Measurements from ENCODE around the gene ASB3. TPM values are rescaled to one million over a fixed set of nuclear protein-coding genes. Genes with fewer than 3 reads are reported as not detected.
A peak's percentile ranks its signal among the peaks of the same experiment; 100 is the strongest.

ASB3 gene
- total and polyA plus RNA-seq, 9 of the 15 experiments (the other 6 are each of a cell fraction or from before 2014, with no cell fraction given): 13.6 to 35.3 (median 18.7) TPM

- TF ChIP-seq CGGBP1 (CRISPR knock-in tag; IDR thresholded peaks at IDR 0.05) (no peak), CBX3 (IDR thresholded peaks at IDR 0.05; ENCODE audit: borderline replicate concordance in 1 of 2, low read length in 2 of 2) (no peak), ZNF124 (CRISPR knock-in tag; IDR thresholded peaks at IDR 0.05) (no peak), EP300 (IDR thresholded peaks at IDR 0.05; ENCODE audit: low read length) (no peak), SNIP1 (IDR thresholded peaks at IDR 0.05; ENCODE audit: low read depth) (no peak), ELF4 (CRISPR knock-in tag; IDR thresholded peaks at IDR 0.05) (no peak), CHAMP1 (IDR thresholded peaks at IDR 0.05) (no peak), ZNF212 (CRISPR knock-in tag; IDR thresholded peaks at IDR 0.05) (no peak), KAT7 (CRISPR knock-in tag; IDR thresholded peaks at IDR 0.05; ENCODE audit: borderline replicate concordance) (no peak), BRF1 (IDR thresholded peaks at IDR 0.05; ENCODE audit: borderline replicate concordance, extremely low read depth, insufficient read length) (no peak), SP1 (CRISPR knock-in tag; IDR thresholded peaks at IDR 0.05) (no peak), ERF (CRISPR knock-in tag; IDR thresholded peaks at IDR 0.05) (no peak), TCFL5 (CRISPR knock-in tag; conservative IDR thresholded peaks at IDR 0.05) (no peak), ZNF639 (CRISPR knock-in tag; conservative IDR thresholded peaks at IDR 0.05 in 1 of 2, IDR thresholded peaks at IDR 0.05 in 1 of 2) (peak in 1 of 2 experiments; percentile 60; a peak in 2 of 4 replicates), ZNF407 (IDR thresholded peaks at IDR 0.05; ENCODE audit: low read depth) (no peak; the same call in 1 of the 2 replicates)
Observed at GRCh38 chr2:53767405-53768241, 19.1 kb downstream of the ASB3 start, which contains the start of gene CHAC2 (continued).
